NCI-H187 (cell line): ENCODE data around the gene SCN3A.

ENCODE experiments used
- DNase-seq, 2 experiments: peaks; one replicate each; lab custom pipeline; 2025; lab: John Stamatoyannopoulos, UW

Gene SCN3A

DNA sequence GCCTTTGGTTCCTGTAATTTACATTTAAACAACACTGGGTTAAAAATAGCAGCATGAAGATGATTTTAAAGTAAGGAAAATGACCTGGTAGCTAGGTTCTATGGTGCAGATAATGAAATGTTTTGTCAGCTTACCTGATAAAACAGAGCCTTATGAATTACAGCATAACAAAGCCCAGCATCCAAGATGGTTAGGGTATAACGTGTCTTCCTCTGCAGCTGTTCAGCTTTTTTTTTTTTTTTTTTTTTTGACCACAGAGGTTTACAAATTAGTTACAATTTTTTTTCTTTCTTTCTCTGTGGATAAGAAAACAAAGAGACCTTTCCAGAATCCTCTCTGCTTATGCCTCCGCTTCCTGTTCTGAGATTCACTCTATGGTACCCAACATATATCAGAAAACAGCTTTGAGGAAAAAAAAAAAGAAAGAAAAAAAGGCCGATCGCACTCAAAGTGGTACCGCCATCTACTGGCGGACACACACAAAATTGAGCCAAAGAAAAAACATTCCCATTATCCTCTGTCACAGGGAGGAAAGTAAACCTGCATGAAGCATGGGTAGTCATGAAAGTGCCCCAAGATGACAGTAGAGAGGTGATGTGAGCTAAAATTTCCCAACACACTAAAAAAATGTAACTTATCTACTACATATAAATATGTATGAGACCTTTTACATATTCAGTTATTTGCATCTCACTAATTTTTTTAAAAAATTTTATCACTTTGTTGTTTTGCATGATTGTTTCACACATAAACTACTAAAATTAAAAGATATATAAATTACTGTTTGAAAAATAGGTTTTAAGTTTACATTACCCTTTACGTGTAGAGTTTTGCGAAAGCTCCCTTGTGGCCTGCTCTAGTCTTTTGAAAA is at the start of gene SCN3A:
Gene SCN3A, minus strand, starts transcription at position 362 of the 871 bp plus-strand sequence. CDS start 27,656 bp downstream, outside the sequence.
- peak; percentile 30 to 56 for DNase-seq

DNA sequence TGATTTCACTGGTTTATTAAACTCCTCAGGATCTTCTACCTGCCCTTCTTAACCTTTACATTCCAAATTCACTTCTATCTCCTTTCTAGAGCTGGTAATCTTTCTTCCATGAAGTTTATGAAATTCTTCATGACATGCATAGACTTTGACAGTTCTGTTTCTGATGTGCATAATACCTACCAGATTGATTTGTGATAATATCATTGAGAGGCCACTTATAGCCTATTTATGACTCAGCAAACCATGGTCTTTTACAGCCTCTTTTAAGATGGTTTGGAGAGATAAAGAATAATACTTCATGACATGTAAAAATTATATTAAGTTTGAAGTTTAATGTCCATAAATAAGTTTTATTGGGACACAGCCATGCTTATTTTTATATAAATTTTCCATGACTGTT is 49.3 kb upstream of the SCN3A start:
- DNase-seq: no peak

DNA sequence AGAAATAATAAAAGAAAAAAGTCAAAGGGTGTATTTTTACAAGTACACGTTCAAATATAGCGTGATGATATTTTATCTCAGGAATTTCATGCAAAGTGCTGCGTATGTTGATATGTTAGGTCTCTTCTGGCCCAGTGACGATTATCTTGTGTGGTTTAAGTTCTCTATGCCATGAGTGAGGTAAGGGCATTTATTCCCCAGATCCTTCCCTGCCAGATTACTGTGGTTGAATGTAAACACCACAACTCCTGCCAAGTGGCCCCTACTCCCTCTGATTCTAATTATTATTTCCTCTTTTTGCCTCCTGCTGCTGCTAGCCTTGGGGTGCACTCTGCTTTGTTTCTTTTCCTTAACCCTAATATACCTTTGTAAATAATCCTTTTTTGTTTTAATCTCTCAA is 47.5 kb upstream of the SCN3A start:
- no peak for DNase-seq

DNA sequence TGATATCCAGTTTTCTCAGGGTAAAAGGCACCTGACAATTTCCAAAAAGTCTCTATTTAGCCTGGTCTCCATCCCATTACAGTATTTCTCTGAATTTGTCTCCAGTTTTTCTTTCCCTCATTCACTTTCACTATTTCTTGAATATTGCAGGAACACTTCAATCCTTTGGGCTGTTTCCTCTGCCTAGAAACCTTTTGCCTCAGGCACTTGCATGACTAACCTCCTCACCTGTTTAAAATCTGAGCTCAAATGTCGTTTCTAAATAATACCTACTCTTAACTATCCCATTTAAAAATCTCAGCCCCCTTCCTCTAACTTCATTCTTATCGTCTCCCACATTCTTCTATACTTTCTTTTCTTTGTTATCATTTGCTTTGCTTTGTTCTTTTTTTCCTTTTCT is 44.4 kb upstream of the SCN3A start:
- DNase-seq: no peak

DNA sequence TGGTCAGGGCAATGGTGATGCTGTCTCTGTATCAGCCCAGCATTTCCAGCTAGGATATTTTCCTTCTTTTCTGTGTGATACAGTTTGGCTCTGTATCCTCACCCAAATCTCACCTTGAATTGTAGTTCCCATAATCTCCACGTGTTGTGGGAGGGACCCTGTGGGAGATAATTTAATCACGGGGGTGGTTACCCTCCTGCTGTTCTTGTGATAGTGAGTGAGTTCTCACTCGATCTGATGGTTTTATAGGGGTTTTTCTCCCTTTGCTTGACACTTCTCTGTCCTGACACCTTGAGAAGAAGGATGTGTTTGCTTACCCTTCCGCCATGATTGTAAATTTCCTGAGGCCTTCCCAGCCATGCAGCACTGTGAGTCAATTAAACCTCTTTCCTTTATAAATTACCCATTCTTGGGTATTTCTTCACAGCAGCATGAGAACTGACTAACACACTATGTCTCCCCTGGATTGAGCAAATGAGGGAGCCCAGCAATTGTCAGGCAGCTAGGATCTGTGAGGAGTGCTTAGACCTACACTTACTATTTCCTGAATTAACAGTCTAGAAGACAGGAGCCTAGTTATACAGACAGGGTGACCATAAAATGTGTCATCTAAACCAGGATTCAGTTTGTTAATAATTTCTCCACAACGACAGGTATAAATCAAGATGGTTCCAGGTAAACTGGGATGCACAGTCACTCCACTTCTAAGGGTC is 41.4 kb upstream of the SCN3A start:
- no peak for DNase-seq

DNA sequence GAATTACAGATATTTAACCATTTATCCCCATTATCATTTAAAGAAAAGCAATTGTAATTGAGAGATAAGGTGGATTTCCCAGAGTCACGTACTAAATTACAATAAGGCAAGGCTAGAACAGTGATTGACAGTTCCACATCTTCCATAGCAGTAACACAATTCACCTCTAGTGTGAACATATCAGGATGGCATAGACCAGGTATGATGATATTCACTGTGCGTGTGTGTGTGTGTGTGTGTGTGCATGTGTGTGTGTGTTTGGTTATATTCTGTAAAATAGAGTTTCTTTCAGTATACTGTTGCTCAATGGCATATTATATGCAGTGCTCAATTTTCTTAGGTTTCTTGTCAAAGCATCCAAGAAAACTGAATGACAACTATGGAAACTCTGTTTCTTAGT is 37.1 kb upstream of the SCN3A start:
- DNase-seq: no peak

DNA sequence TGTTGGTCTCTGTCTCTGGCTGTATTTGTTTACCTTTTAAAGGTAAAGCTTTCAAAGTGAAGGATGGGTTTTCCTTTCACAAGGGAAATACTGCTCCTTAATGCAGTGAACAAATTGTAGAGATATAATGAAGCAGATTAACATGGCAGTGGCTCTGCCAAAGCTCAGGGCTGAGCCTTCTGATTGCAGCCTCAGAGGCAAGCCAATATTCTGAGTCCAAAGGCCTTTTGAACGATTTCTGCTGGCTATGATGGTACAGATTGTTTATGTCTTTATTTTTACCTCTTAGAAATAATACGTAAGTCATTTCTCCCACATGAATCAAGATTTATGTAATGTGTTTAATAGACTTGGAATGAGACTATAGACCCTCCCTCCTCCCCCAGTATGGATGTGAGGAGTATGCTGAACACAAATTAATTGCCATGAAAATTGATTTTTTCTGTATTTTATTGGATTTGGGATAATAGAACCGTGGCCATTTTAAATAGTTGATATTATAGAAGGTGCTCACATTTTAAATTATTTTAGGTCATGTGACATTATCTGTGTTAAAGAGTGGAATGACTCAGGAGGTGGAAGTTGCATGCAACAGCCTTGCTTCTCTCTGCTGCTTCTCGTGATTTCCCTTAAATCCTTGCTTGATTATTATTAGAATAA is 36.1 kb upstream of the SCN3A start:
- no peak for DNase-seq

DNA sequence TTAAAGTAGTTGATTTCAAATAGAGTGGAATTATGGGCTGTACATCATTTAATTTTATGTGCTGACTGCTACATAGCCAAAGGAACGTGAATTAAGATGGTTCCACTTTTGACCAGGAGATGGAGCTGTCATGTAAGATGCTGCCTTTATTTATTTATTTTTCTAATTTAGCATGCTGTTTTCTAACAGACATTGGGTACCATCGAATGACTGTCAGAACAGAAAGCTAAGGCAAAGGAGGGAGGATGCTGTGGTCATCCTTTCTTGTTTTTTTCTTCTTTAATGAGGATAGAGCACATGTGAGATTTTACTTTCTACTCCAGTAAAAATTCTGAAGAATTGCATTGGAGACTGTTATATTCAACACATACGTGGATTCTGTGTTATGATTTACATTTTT is 35.4 kb upstream of the SCN3A start, which contains the start of gene SCN2A:
Gene SCN2A, plus strand, starts transcription at position 185 of the 400 bp plus-strand sequence. CDS start 56,410 bp downstream, outside the sequence.
- DNase-seq: peak; percentile 5 to 15

DNA sequence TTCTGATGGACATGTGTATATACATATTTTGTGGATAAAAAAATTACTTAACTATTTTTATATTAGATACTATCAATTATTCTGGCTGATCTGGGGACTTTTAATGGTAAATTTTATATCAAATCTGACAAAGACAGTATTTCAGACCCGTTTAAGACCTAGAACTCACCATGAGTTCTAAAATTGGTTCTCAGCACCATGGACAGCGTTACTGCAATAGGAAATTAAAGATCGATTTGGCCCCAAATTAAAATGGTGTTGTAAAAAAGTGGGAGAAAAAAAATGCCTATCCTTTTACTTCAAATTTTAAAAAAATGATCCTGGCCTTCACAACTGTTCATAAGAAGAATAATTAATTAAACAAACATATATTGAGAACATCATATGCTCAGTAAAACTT is 34.4 kb upstream of the SCN3A start:
- DNase-seq: no peak

DNA sequence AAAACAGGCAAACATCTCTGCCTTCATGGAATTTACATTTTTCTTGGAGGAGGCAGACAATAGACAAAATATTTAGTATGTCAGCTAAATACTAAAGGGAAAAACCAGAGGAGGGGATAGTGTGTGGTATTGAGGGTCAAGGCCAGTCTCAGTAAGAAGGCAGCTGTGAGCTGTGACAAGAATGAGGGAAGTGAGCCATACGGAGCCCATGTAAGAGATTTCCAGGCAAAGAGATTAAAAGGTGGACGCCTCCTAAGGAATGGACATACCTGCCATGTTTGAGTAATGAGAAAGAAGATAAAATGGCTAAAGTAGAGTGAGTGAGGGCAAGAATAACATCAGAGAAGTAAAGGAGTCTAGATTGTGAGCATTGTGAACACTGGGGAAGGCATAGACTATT is 33.2 kb upstream of the SCN3A start:
- DNase-seq: no peak

DNA sequence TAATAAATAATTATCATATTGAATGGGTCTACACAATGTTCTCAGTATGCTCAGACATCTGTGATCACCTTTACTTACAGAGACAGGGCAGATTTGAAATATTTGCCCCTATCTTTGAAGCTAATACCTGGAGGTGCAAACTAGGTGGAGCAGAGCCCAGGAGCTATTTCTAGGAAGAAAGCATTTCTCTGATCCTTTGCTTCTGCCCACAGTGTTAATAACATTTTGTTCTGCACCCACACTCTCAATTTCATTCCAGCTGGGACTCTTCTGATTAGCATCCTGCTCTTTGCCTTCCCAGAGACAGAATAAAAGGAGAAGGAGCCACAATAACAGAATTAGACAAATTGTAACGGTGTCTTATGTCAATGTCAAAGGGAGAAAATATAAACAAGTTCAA is 23.7 kb upstream of the SCN3A start:
- no peak for DNase-seq

DNA sequence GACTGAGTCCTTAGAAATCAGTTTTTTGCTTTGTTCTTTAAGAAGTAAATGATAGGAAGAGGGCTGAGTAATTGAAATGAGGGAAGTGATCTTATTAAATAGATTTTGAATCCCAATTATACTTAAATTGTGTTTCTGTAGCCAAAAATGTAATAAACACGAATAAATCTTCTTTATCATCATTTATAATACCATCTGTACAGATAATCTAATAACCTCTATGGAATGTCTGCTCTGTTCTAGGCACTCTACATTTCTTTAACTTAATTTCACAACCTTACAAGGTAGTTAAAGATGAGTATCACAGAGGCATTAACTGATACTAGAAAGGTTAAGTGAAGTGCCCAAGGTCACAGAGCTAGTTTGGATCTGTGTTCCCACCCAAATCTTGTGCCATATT is 21.1 kb upstream of the SCN3A start:
- DNase-seq: no peak

DNA sequence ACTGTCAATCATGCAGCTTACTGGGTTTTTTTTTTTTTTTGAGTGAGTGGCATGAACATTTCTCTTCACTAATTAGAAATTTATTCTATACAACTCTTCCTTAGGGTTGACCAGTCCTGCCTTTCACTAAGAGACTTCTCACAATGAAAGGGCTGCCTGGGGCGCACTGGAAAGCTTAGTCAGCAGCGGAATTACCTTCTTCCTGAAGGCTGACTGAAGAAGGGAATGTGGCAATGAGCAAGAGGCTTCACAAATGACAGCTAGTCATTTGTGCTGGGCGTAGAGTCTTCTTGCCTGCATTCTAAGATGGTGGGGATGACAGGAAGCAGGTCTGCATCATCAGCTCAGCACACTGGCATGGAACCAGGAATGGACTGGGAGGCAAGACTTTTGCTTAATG is 15.6 kb upstream of the SCN3A start:
- DNase-seq: no peak

DNA sequence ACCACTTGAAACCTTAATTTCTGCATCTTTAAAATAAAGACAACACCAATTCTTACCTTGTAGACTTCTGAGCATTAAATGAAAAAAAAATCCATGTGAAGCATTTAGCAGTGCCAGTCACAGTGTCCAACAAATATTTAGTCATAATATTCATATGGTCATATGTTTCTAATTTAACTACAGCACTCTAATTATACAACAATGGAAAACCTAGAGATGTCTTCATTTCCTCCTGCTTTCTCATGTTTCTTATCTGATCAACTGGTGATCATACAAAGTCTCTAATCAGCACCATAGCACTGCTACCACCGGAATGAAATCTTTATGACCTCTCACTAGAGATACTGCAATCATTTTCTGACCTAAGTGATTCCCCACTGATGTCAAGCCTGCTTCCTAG is 10.2 kb upstream of the SCN3A start:
- DNase-seq: no peak

DNA sequence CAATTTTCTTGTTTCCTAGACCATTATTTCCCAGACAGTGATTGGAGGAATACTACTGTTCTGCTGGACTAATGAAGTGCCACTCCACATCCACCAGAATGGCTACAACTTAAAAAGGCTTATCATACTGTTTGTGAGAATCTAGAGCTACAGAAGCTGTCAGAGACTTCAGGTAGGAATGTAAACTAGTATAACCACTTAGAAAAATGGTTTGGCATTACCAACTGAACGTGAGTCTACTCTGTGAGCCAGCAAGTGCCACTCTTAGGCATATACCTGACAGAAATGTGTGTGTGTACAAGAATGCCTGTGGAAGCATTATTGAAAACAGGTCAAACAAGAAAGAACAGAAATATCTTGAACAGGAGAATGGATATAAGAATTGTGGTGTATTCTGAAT is 4.2 kb upstream of the SCN3A start:
- no peak for DNase-seq

DNA sequence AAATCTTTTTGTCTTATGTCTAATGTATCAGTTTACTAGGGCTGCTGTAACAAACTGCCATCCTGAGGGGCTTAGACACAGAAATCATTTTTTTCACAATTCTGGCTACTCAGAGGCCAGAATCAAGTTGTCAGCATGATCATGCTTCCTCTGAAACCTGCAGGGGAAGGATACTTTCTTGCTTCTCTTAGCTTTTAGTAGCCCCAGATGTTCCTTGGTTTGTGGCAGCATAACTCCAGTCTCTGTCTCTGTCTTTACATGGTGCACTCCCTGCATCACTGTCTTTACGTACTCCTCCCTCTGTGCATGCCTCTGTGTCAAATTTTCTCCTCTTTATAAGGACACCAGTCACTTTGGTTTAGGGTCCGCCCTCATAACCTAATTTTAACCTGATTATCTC is 2.0 kb upstream of the SCN3A start:
- no peak for DNase-seq

DNA sequence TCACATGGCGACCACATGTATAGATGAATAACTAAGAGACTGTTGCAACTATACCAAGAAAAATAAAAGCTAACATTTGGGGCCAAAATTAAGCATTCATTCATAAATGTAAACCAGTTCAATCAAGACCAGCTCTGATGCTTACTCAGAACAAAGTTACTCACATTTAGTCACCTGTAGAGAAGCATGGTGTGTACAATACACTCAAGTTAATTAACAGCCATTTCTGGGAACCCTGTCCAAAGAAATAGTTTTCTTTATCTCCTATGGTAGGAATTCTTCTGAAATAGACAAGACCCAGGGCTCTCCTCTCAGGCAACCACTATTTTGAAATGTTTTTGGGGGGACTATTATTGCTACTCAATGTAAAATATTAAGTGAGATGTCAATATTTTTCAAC is 1.6 kb downstream of the SCN3A start:
- no peak for DNase-seq

DNA sequence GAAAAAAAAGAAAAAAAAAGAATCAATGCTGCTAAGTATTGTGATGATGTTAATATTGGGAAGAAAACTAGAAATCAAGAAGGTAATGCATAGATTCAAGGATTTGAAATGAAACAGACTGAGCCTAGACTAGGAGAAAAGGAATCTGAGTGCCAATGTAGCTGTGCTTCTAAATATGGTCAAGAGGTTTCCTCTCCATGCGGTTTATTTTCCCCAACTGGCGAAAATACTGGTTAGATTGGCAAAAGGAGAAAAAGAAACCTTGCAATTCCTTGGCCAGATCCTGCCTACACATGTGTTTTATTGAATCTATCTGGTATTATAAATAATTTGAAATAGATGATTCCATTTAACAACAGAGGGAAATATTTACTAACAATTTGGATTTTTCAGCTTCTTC is 5.7 kb downstream of the SCN3A start:
- DNase-seq: no peak

DNA sequence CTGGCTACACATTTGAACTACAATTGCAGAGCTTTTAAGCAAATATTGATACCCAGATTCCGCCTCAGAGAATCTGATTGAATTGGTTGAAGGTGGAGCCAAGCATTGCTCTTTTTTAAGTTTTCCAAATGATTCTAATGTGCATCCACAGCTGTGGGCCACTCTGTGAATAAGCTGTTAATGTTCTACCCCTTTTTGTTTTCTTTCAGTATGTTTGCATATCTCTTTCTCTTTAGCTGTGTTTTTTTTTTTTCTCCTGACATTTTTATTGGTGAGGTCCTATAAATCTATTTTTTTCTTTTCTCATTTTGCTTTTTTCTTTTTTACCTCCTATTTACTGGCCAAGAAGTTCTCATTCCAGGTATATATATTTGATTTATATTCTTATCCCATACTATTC is 6.5 kb downstream of the SCN3A start:
- no peak for DNase-seq

DNA sequence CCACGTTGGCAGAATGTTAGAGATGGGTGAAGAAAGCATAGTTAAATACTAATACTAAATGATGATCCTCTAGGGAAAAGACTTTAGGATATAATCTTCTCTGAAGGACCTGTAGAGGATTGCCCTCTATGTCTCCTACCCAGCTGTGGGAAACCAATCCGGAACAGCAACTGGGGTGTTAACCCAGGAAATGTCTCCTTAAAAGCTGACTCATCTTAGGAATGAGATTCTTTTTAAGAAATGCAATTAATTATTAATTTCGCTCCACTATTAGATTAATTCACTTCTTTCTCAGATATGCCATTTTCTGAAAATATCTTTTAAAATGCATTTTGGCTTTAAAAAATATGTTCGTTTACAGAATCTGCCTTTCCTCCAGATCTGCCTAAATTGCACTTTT is 7.4 kb downstream of the SCN3A start:
- DNase-seq: no peak

DNA sequence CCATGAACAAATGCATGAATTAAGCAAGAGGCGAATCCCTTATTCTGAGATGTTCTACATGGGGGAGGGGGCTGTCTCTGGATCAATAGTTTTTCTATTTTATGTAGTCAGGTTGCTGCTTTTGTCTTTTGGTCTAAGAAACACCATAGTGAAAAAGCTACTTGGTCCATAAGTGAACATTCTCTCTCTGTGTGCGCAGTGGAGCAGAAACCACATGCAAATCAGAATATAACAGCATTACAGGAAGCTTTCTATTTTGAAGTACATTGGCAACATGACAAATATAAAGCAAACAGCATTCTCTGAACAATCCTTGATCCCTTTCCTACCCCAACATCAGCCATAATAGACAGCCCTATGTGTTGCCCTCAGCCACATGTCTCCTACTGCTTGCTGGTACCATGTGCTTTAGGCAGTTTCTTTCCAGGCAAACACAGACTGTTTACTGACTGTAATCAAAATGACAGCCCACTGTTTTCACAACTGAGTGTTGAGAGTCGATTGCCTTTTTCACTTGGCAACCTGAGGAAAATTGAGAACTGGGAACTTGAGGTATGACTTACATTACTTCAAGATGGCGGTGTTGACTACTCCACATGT is 10.6 kb downstream of the SCN3A start:
- no peak for DNase-seq

DNA sequence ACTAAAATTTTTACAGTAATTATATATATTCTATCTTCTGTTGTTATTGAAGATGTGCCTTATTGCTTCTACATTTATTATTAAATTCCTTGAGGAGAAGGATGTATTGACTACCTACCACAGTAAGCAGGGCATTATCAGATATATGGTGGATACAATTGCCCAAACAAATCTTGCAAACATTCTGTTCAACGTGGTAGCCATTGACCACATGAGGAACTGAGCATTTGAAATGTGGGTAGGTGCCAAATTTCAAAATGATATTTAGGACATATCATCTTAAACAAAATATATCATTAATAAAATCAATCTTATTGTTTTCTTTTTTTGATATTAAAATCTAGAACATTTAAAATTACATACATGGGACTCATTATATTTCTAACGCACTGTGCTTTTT is 11.1 kb downstream of the SCN3A start:
- no peak for DNase-seq
